HL-60 (cell line): ENCODE results near the gene C20orf202.

ENCODE experiments used
- POLR2AphosphoS5 ChIP-seq: IDR thresholded peaks from 2 replicates; pipeline ENCODE4 v1.6.1; 2012; ENCODE audit warnings: low read depth
- SPI1 ChIP-seq: IDR thresholded peaks from 2 replicates; pipeline ENCODE4 v1.6.1; 2012; ENCODE audit warnings: low read depth, mild to moderate bottlenecking, borderline replicate concordance
- TF ChIP-seq, protein P1 (sequence below): IDR thresholded peaks from one replicate; pipeline ENCODE4 v1.5.1; 2011; ENCODE audit warnings: low read length, control low read depth, inconsistent platforms; ENCODE audit not compliant: insufficient read depth
- TF ChIP-seq, protein P2 (sequence below): IDR thresholded peaks from 2 replicates; pipeline ENCODE4 v1.6.1; 2012; ENCODE audit warnings: low read depth; ENCODE audit not compliant: insufficient replicate concordance

DNA sequence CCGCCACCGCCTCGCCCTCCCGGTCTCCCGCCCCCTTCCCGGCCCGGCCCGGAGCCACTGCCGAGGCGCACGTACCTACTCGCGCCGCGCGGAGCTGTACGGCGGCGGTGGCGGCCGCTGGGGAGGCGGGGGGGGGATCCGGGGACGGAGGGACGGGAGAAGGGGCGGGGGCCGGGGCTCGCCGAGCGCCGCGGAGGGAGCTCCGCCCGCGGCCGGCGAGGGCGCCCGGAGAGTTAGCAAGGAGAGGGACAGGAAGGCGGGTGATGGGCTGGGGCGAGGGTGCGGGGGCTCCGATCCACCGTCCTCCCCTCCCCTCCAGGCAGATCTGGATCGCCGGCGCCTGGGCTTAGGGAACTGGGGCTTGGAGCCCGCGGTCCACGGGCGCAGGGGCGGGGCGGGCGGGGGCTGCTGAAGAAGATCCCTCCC, 17.9 kb upstream of the C20orf202 start:
- TF ChIP-seq, protein P1, sequence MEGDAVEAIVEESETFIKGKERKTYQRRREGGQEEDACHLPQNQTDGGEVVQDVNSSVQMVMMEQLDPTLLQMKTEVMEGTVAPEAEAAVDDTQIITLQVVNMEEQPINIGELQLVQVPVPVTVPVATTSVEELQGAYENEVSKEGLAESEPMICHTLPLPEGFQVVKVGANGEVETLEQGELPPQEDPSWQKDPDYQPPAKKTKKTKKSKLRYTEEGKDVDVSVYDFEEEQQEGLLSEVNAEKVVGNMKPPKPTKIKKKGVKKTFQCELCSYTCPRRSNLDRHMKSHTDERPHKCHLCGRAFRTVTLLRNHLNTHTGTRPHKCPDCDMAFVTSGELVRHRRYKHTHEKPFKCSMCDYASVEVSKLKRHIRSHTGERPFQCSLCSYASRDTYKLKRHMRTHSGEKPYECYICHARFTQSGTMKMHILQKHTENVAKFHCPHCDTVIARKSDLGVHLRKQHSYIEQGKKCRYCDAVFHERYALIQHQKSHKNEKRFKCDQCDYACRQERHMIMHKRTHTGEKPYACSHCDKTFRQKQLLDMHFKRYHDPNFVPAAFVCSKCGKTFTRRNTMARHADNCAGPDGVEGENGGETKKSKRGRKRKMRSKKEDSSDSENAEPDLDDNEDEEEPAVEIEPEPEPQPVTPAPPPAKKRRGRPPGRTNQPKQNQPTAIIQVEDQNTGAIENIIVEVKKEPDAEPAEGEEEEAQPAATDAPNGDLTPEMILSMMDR: no peak
- TF ChIP-seq SPI1 (no peak), POLR2AphosphoS5 (no peak)
- TF ChIP-seq, protein P2, sequence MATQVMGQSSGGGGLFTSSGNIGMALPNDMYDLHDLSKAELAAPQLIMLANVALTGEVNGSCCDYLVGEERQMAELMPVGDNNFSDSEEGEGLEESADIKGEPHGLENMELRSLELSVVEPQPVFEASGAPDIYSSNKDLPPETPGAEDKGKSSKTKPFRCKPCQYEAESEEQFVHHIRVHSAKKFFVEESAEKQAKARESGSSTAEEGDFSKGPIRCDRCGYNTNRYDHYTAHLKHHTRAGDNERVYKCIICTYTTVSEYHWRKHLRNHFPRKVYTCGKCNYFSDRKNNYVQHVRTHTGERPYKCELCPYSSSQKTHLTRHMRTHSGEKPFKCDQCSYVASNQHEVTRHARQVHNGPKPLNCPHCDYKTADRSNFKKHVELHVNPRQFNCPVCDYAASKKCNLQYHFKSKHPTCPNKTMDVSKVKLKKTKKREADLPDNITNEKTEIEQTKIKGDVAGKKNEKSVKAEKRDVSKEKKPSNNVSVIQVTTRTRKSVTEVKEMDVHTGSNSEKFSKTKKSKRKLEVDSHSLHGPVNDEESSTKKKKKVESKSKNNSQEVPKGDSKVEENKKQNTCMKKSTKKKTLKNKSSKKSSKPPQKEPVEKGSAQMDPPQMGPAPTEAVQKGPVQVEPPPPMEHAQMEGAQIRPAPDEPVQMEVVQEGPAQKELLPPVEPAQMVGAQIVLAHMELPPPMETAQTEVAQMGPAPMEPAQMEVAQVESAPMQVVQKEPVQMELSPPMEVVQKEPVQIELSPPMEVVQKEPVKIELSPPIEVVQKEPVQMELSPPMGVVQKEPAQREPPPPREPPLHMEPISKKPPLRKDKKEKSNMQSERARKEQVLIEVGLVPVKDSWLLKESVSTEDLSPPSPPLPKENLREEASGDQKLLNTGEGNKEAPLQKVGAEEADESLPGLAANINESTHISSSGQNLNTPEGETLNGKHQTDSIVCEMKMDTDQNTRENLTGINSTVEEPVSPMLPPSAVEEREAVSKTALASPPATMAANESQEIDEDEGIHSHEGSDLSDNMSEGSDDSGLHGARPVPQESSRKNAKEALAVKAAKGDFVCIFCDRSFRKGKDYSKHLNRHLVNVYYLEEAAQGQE: no peak
